Activated CD4-positive, alpha-beta memory T cell treated with anti-CD3 and anti-CD28 coated beads, Interleukin-2, amount 10 ng/mL, durations not matched to agents 7 days and 5 days (primary cell): Measurements from ENCODE around the gene MYO18A. TPM values are rescaled to one million over a fixed set of nuclear protein-coding genes. Genes with fewer than 3 reads are reported as not detected.

Experiments used
- CTCF ChIA-PET: fragments of 350-600 bp; sonication (Branson Sonifier 250); formaldehyde crosslinking; loops from one replicate; lab custom pipeline; 2021; ENCODE audit warnings: antibody characterized with exemption, inconsistent platforms; lab: Charles Lee
- POLR2A ChIA-PET: fragments of 350-600 bp; sonication (Branson Sonifier 250); formaldehyde crosslinking; loops from one replicate; lab custom pipeline; 2021; ENCODE audit warnings: antibody characterized with exemption; lab: Charles Lee
- DNase-seq: peaks from one replicate; pipeline ENCODE4 v3.0.0-alpha.2; 2020
- H3K27ac Mint-ChIP-seq: one replicate; pipeline ENCODE4 v1.8.0; 2021; ENCODE audit warnings: mild to moderate bottlenecking, mixed read lengths
- H3K27me3 Mint-ChIP-seq: one replicate; pipeline ENCODE4 v1.8.0; 2021; ENCODE audit warnings: mixed read lengths
- H3K36me3 Mint-ChIP-seq: one replicate; pipeline ENCODE4 v1.8.0; 2021; ENCODE audit warnings: low read depth, mixed read lengths
- H3K4me1 Mint-ChIP-seq: one replicate; pipeline ENCODE4 v1.8.0; 2021; ENCODE audit warnings: mixed read lengths
- H3K4me3 Mint-ChIP-seq: one replicate; pipeline ENCODE4 v1.8.0; 2021; ENCODE audit warnings: mild to moderate bottlenecking, mixed read lengths
- H3K9me3 Mint-ChIP-seq: one replicate; pipeline ENCODE4 v1.8.0; 2021; ENCODE audit warnings: mixed read lengths
- total RNA-seq, 2 experiments: library from RNA; stranded (reverse); gene quantifications; one replicate each; pipeline ENCODE4 v1.2.3, GENCODE V29; 2021

Gene MYO18A
- total RNA-seq, 2 experiments from 2014 or later: 92.6 to 100 TPM

DNA sequence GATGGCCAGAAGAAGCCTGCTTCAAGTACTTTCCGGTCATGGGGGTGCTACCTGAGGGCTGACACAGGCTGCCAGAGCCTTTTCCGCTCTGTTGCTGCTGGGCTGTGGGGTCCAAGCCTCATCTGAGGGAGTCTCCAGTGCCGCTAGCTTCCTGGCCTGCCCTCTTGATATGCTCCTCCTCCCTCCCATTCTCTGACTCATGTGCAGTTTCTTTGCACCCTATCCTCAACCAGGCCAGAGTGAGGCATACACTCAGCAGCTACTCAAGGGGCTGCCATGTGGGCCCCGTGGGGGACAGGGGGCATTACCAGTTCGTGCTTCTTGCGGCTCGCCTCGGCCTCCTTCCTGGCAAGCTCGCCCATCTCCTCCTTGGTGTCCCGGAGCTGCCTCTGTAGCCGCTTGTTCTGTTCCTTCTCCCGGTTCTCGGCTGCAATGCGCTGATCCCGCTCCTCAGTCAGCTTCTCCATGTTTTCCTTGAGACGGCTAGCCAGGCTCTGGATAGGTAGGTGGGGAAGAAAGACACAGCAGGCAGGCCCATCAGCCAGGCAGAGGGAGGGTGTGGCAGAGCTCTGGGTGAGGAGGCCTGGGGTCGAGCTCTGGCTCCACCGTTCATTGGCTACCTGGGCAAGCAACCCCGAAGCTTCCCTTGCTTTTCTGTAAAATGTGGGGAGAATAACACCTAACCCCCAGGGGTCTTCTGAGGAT is 93.4 kb downstream of the MYO18A start:
- Mint-ChIP-seq H3K4me3 (no peak overlapping the region), H3K9me3 (no peaks in the 10 kb centered on the region), H3K27me3 (no peaks in the 10 kb centered on the region), H3K36me3 (peaks cover 30% of the 10 kb centered on the region), H3K4me1 (no peaks in the 10 kb centered on the region), H3K27ac (no peak overlapping the region)
- CTCF ChIA-PET: interaction anchor here (1.0 to 2.2 kb wide), 2 partner anchors 30 to 122 kb away, joined by 4 to 6 read pairs; no protein-coding TSS in a partner anchor
- no peak for DNase-seq
- POLR2A ChIA-PET: interaction anchor here (1.8 kb wide), 1 partner anchor 8 kb away, joined by 5 read pairs; no protein-coding TSS in a partner anchor

DNA sequence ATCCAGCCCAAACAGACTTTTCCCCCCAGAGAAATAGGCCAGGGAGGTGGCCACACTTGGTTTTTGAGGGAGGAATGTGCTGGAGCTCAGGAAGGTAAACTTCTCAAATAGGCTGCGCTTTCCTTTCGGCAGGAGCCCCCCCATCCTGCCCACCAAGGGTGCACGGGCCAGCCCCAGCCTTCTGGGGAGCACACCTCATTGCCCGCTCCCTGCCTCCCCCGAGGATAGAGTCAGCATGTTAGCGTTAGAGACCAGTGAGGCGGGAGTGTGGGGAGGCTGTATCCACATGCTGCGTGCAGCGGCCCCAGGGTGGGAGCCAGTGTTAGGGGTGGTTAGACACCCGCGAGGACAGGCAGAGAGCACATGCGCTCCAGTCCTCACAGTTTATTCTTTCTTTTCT is 95.0 kb downstream of the MYO18A start:
- Mint-ChIP-seq H3K27me3 (no peaks in the 10 kb centered on the region), H3K36me3 (peaks cover 40% of the 10 kb centered on the region), H3K9me3 (no peaks in the 10 kb centered on the region), H3K4me1 (no peaks in the 10 kb centered on the region), H3K27ac (no peak overlapping the region), H3K4me3 (no peak overlapping the region)
- DNase-seq: no peak
- ChIA-PET CTCF (interaction anchor here (1.7 kb wide), 1 partner anchor 120 kb away, joined by 6 read pairs; no protein-coding TSS in a partner anchor), POLR2A (interaction anchor here (1.8 kb wide), 1 partner anchor 9 kb away, joined by 5 read pairs; no protein-coding TSS in a partner anchor)

DNA sequence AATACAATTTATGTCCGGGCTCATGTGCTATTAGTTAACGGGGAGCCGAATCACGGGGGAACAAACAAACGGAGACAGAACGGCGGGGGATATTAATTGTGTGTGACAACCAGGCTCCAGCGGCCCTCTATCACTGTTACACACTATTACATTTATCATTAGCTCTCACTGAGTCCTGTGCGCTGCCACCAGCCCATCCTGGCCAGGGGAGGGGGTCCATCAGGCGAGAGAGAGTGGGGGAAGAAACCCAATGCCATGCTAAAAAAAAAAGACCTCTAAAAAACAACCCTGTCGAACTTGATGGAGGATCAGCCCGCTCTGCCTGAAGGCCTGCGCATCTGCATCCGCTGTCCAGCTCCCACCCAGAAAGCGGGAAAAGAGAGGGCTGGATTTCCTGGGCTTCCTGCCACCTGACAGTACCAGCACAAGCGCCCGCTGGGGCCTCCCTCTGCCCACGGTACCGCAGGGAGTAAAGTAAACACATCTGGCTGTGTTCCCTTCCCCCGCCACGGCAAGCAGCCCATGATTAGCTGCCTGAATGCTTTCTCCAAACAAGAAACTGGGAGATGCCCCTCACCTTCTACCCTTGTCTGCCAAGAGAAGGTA is 95.6 kb downstream of the MYO18A start:
- H3K9me3 Mint-ChIP-seq: no peaks in the 10 kb centered on the region
- ChIA-PET POLR2A (interaction anchor here (1.8 kb wide), 1 partner anchor 10 kb away, joined by 5 read pairs; no protein-coding TSS in a partner anchor), CTCF (interaction anchor here (1.7 kb wide), 1 partner anchor 119 kb away, joined by 6 read pairs; no protein-coding TSS in a partner anchor)
- H3K36me3 Mint-ChIP-seq: peaks cover 42% of the 10 kb centered on the region
- no peak overlapping the region for H3K4me3 Mint-ChIP-seq
- no peaks in the 10 kb centered on the region for H3K4me1 Mint-ChIP-seq
- H3K27ac Mint-ChIP-seq: no peak overlapping the region
- no peaks in the 10 kb centered on the region for H3K27me3 Mint-ChIP-seq
- no peak for DNase-seq

DNA sequence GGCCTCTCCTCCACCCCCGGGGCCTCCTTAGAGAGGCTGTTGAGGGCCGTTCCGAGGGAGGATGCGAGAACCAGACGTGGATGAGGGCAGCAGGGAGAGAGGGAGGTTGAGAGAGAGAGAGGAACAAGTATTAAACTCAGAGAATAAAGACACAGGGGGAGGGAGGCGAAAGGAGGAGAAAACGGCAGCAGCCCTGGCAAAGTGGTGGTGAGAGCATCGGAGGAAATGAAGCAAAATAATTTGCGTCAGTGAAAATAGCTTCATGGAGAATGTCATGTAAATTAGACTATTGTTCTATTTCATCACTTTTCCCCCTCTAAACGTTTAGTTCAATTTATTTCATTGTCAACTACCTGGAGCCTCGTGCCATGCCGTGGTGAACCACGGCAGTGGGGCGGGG is 99.2 kb downstream of the MYO18A start:
- ChIA-PET POLR2A (interaction anchor here (0.8 kb wide), 1 partner anchor 11 kb away, joined by 3 read pairs; no protein-coding TSS in a partner anchor), CTCF (no interaction called here)
- Mint-ChIP-seq H3K4me1 (no peaks in the 10 kb centered on the region), H3K4me3 (no peak overlapping the region), H3K27me3 (no peaks in the 10 kb centered on the region), H3K36me3 (peaks cover 18% of the 10 kb centered on the region), H3K27ac (no peak overlapping the region), H3K9me3 (no peaks in the 10 kb centered on the region)
- no peak for DNase-seq

DNA sequence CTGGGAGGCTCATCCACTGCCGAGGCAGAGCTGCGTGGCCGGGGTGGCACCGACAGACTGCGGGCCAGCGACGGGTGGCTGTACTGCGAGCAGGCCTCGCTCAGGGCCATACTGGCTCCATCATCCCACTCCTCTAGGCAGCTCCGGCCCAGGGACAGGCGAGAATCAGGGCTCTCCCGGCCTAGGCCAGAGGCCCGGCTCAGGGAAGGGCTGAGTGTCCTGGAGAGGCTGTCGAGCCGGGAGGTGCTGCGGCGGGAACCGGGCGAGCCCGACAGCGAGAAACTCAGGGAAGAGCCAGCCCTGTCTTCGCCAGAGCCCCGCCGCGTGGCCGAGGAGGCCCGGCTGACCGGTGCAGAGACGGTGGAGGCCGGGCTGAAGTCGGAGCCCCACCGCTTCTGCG is 99.9 kb downstream of the MYO18A start:
- Mint-ChIP-seq H3K4me3 (no peak overlapping the region), H3K36me3 (peaks cover 17% of the 10 kb centered on the region), H3K4me1 (no peaks in the 10 kb centered on the region), H3K9me3 (no peaks in the 10 kb centered on the region), H3K27me3 (no peaks in the 10 kb centered on the region), H3K27ac (no peak overlapping the region)
- ChIA-PET CTCF (no interaction called here), POLR2A (no interaction called here)
- DNase-seq: no peak

DNA sequence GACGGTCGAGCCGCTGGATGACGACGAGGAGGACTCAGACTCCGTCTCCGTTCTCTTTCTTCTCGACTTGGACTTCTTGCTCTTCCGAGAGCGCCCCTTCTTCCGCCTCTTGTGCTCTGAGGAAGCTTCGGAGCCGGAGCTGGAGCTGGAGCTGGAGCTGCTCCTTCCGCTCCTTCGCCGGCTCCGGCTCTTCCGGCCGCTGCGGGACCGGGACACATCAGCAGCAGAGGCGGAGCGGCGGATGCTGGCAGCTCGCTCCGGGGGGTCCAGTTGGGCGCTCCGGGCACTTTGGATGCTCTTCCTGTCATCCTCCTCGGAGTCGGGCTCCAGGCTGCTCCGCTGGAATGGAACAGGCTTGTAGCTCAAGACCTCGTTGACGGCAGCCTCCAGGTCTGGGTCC is 100.3 kb downstream of the MYO18A start:
- H3K9me3 Mint-ChIP-seq: no peaks in the 10 kb centered on the region
- H3K27me3 Mint-ChIP-seq: no peaks in the 10 kb centered on the region
- CTCF ChIA-PET: no interaction called here
- no peaks in the 10 kb centered on the region for H3K4me1 Mint-ChIP-seq
- no peak overlapping the region for H3K27ac Mint-ChIP-seq
- no peak overlapping the region for H3K4me3 Mint-ChIP-seq
- peaks cover 17% of the 10 kb centered on the region for H3K36me3 Mint-ChIP-seq
- POLR2A ChIA-PET: no interaction called here
- no peak for DNase-seq

DNA sequence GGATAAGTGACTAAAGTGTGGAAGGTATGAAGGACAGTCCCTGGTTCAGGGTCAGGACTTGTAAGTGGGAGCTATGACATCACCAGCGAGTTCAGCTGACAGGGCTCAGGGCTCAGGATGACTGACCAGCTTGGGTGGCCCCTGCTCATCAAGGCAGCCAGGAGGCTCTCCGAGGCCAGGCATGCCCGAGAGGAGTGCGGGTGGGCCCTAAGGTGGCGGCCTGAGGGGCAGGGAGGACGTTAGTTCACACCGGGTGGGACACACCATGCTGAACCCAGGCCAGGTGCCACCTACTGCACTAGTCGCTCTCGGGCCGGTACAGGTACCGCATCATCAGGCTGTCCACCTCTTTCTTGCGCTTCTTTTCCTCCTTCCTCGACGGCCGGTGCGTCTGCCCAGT is 100.8 kb downstream of the MYO18A start:
- Mint-ChIP-seq H3K4me1 (no peaks in the 10 kb centered on the region), H3K27me3 (no peaks in the 10 kb centered on the region), H3K9me3 (no peaks in the 10 kb centered on the region), H3K4me3 (no peak overlapping the region), H3K27ac (no peak overlapping the region), H3K36me3 (peaks cover 17% of the 10 kb centered on the region)
- no peak for DNase-seq
- POLR2A ChIA-PET: no interaction called here
- CTCF ChIA-PET: no interaction called here

DNA sequence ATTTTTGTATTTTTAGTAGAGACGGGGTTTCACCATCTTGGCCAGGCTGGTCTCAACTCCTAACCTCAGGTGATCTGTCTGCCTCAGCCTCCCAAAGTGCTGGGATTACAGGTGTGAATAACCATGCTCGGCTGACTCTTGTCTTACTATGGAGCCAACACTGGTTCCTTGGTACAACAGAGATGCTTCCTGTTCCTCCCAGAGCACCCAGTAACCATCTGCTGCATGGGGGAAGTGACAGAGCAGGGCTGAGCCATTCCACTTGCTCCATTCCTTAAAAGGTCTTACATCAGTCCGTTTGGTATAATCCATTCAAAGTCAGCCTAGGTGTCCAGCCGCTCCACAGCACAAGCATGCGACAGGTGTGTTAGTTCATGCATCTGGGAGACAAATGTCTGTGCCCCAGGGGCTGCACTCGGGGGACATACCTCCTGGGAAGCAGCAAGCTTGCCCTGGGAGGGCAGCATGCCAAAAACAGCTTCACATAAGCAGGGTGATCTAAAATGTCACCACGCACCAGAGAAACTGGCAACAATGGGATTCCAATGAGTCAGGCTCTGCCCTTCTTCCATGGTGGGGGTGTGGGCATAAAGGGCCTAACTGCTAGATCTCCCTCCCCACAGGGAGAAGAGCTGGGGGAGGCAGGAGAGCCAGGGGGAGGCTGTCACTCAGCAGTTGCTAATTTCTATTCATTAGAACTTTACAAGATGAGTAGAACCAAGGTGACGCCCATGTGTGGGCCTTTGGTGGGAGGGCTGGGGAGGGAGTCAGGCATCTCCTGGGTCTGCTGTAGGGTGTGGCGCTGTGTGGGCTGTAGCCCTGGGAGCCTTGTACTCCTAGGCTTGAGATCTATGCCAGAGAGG is 101.8 kb downstream of the MYO18A start:
- CTCF ChIA-PET: no interaction called here
- DNase-seq: no peak
- H3K36me3 Mint-ChIP-seq: peaks cover 17% of the 10 kb centered on the region

DNA sequence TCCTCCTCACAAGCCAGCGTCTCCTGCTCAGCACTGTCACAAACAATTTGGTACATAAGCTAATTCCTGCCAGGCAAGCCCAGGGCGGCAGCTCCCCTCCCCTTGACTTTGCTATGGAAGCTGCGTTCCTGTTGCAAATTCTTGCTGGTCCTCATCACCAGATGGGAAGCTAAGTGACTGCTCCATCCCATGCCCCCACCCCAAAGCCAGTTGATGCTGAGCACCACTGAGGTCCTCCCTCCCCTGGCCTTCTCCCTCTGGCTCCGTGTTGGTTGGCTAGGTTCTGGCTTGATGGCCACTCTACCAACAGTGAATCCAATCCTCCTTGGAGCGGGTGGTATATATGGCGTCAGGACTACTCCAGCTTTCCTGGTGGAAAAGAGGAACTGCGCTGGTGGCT is 102.9 kb downstream of the MYO18A start:
- no peak for DNase-seq
- H3K9me3 Mint-ChIP-seq: no peaks in the 10 kb centered on the region
- H3K27me3 Mint-ChIP-seq: no peaks in the 10 kb centered on the region
- H3K36me3 Mint-ChIP-seq: peaks cover 17% of the 10 kb centered on the region
- POLR2A ChIA-PET: no interaction called here
- CTCF ChIA-PET: interaction anchor here (1.0 to 1.5 kb wide), 2 partner anchors 40 to 112 kb away, joined by 3 to 4 read pairs; no protein-coding TSS in a partner anchor
- no peak overlapping the region for H3K27ac Mint-ChIP-seq
- H3K4me3 Mint-ChIP-seq: no peak overlapping the region
- no peaks in the 10 kb centered on the region for H3K4me1 Mint-ChIP-seq

More for the DNA sequence above, 101.8 kb downstream of the MYO18A start:
- H3K4me3 Mint-ChIP-seq: no peak overlapping the region
- H3K4me1 Mint-ChIP-seq: no peaks in the 10 kb centered on the region
- H3K9me3 Mint-ChIP-seq: no peaks in the 10 kb centered on the region
- H3K27ac Mint-ChIP-seq: no peak overlapping the region
- H3K27me3 Mint-ChIP-seq: no peaks in the 10 kb centered on the region
- POLR2A ChIA-PET: no interaction called here

DNA sequence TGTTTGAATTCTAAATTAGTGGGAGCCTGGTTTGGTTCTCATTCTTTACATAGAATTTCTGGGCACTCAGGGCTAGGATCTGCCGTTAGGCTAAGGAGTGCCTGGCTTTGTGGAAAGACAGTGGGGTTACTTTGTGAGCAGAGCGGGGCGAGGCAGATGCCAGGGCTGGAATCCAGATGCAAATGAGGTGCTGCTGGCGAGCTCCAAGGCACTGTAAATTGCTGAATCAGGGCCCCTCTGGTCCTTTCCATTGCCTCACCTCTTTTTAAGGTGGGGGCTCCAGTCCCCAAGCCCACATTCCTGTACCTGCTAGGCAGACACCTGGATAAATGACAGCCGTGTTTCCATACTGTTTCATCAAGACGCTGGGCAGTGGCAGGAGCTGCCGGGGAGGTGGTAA is 103.5 kb downstream of the MYO18A start:
- POLR2A ChIA-PET: interaction anchor here (1.2 kb wide), 1 partner anchor 17 kb away, joined by 4 read pairs; no protein-coding TSS in a partner anchor
- Mint-ChIP-seq H3K4me3 (no peak overlapping the region), H3K27ac (no peak overlapping the region), H3K36me3 (peaks cover 15% of the 10 kb centered on the region), H3K9me3 (no peaks in the 10 kb centered on the region), H3K27me3 (no peaks in the 10 kb centered on the region), H3K4me1 (no peaks in the 10 kb centered on the region)
- no peak for DNase-seq
- CTCF ChIA-PET: interaction anchor here (1.0 to 1.5 kb wide), 2 partner anchors 40 to 111 kb away, joined by 3 to 4 read pairs; no protein-coding TSS in a partner anchor

DNA sequence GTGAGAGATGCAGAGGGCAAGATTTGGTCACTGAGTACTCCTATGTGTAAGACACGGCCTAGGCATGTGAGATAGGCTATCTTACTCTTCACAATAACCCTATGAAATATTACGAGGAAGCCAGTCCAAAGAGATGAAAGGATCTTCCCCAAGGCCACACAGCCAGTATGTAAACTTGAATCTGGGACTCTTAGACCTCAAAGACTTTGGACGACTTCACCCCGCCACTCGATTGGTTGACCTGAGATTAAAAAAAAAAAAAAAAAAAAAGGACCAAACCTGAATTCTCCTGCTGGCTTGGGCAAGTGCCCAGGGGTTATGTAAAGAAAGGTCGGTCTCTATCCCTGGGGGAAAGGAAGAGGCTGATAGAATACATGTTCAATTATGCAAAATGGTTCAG is 104.1 kb downstream of the MYO18A start:
- H3K27ac Mint-ChIP-seq: no peak overlapping the region
- ChIA-PET POLR2A (interaction anchor here (1.2 kb wide), 1 partner anchor 16 kb away, joined by 4 read pairs; no protein-coding TSS in a partner anchor), CTCF (interaction anchor here (1.5 kb wide), 1 partner anchor 110 kb away, joined by 3 read pairs; no protein-coding TSS in a partner anchor)
- no peaks in the 10 kb centered on the region for H3K4me1 Mint-ChIP-seq
- H3K9me3 Mint-ChIP-seq: no peaks in the 10 kb centered on the region
- peaks cover 10% of the 10 kb centered on the region for H3K36me3 Mint-ChIP-seq
- no peak for DNase-seq
- H3K27me3 Mint-ChIP-seq: no peaks in the 10 kb centered on the region
- no peak overlapping the region for H3K4me3 Mint-ChIP-seq

DNA sequence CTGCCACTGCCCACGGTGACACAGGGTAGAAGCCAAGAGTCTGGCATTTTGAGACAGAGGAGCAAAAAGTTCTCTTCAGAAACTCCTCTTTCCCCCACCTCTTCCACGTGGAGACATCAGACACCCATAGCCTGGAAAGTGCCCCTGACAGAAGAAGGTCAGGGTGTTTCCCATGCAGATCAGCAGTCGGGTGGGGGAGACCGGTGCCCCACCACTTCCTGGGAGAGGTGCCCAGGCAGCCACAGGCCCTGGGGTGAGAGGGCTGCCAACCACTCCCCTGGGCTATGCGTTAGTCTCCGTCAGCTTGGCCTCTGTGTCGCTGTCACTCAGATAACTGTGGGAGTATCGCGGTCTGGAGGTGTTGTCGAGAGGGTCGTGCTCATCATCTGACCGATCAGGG is 105.7 kb downstream of the MYO18A start:
- Mint-ChIP-seq H3K4me1 (no peaks in the 10 kb centered on the region), H3K9me3 (no peaks in the 10 kb centered on the region)

More for the DNA sequence above, 105.7 kb downstream of the MYO18A start:
- no peak overlapping the region for H3K4me3 Mint-ChIP-seq
- ChIA-PET CTCF (no interaction called here), POLR2A (no interaction called here)
- H3K36me3 Mint-ChIP-seq: no peaks in the 10 kb centered on the region
- H3K27ac Mint-ChIP-seq: no peak overlapping the region
- no peaks in the 10 kb centered on the region for H3K27me3 Mint-ChIP-seq
- DNase-seq: no peak
